WTC11 (cell line): ENCODE measurements around the gene PRKCZ. TPM values are rescaled to one million over a fixed set of nuclear protein-coding genes. Genes with fewer than 3 reads are reported as not detected.
A peak's percentile ranks its signal among the peaks of the same experiment; 100 is the strongest.

Source experiments
- ATAC-seq: fragments of 200-7000 bp; cut with Tn5 transposase; 2 replicates; pipeline ENCODE4 v1.10.0; 2021; ENCODE audit warnings: mild to moderate bottlenecking, moderate library complexity
- CTCF ChIA-PET: fragments of 300-600 bp; sonication (Branson Sonifier 250); formaldehyde crosslinking; loops from one replicate; lab custom pipeline; 2021; ENCODE audit warnings: antibody characterized with exemption; lab: Charles Lee
- POLR2A ChIA-PET: fragments of 350-600 bp; sonication (Branson Sonifier 250); formaldehyde crosslinking; loops from one replicate; lab custom pipeline; 2021; ENCODE audit warnings: antibody characterized with exemption; lab: Charles Lee
- DNase-seq: peaks from one replicate; pipeline ENCODE4 v3.0.0; 2021; ENCODE audit warnings: low spot score
- H3K27ac Mint-ChIP-seq: 2 replicates; pipeline ENCODE4 v1.8.0; 2021; ENCODE audit warnings: mixed read lengths
- H3K27me3 Mint-ChIP-seq: 2 replicates; pipeline ENCODE4 v1.8.0; 2021; ENCODE audit warnings: low read depth, mild to moderate bottlenecking, moderate library complexity, mixed read lengths
- H3K36me3 Mint-ChIP-seq: 2 replicates; pipeline ENCODE4 v1.8.0; 2021; ENCODE audit warnings: mixed read lengths
- H3K4me1 Mint-ChIP-seq: 2 replicates; pipeline ENCODE4 v1.8.0; 2022; ENCODE audit warnings: mixed read lengths
- H3K4me3 Mint-ChIP-seq: 2 replicates; pipeline ENCODE4 v1.8.0; 2021; ENCODE audit warnings: mild to moderate bottlenecking, moderate library complexity, mixed read lengths
- H3K9me3 Mint-ChIP-seq: 2 replicates; pipeline ENCODE4 v1.8.0; 2021; ENCODE audit warnings: mixed read lengths
- AR ChIP-seq: fragments of 250-450 bp; sonication (Bioruptor Pico); IDR thresholded peaks from 2 replicates; pipeline ENCODE4 v1.9.0; 2021; ENCODE audit warnings: mild to moderate bottlenecking
- ATF2 ChIP-seq: sonication (generic); formaldehyde crosslinking; IDR thresholded peaks from 2 replicates; pipeline ENCODE4 v1.8.1; 2022; ENCODE audit warnings: low read depth, missing genetic modification reagents, borderline replicate concordance
- ESRRA ChIP-seq: sonication (generic); formaldehyde crosslinking; IDR thresholded peaks from 2 replicates; pipeline ENCODE4 v1.8.1; 2022; ENCODE audit warnings: mild to moderate bottlenecking, missing genetic modification reagents, borderline replicate concordance
- FOXP1 ChIP-seq: sonication (generic); formaldehyde crosslinking; IDR thresholded peaks from 2 replicates; pipeline ENCODE4 v1.8.0; 2022; ENCODE audit warnings: missing genetic modification reagents, mild to moderate bottlenecking, moderate library complexity, borderline replicate concordance
- GABPB1 ChIP-seq: sonication (generic); formaldehyde crosslinking; IDR thresholded peaks from 2 replicates; pipeline ENCODE4 v1.8.1; 2023; ENCODE audit warnings: mild to moderate bottlenecking, missing genetic modification reagents
- GRHL2 ChIP-seq: fragments of 250-450 bp; sonication (Bioruptor Pico); IDR thresholded peaks from 2 replicates; pipeline ENCODE4 v1.8.0; 2022; ENCODE audit warnings: mild to moderate bottlenecking, moderate library complexity; ENCODE audit not compliant: insufficient replicate concordance, severe bottlenecking
- HMGXB4 ChIP-seq: sonication (generic); formaldehyde crosslinking; IDR thresholded peaks from 2 replicates; pipeline ENCODE4 v1.8.1; 2023; ENCODE audit warnings: mild to moderate bottlenecking, moderate library complexity, missing genetic modification reagents
- JUN ChIP-seq: sonication (generic); formaldehyde crosslinking; IDR thresholded peaks from 2 replicates; pipeline ENCODE4 v1.8.0; 2023; ENCODE audit warnings: mild to moderate bottlenecking, missing genetic modification reagents
- OVOL2 ChIP-seq: fragments of 250-450 bp; sonication (Bioruptor Pico); IDR thresholded peaks from 2 replicates; pipeline ENCODE4 v1.9.0; 2021; ENCODE audit warnings: mild to moderate bottlenecking, borderline replicate concordance
- PRDM15 ChIP-seq: sonication (generic); formaldehyde crosslinking; IDR thresholded peaks from 2 replicates; pipeline ENCODE4 v1.8.0; 2022; ENCODE audit warnings: missing genetic modification reagents
- SOX15 ChIP-seq: fragments of 250-450 bp; sonication (Bioruptor Pico); IDR thresholded peaks from 2 replicates; pipeline ENCODE4 v1.9.0; 2021; ENCODE audit warnings: mild to moderate bottlenecking
- ZBTB21 ChIP-seq: sonication (generic); formaldehyde crosslinking; IDR thresholded peaks from 2 replicates; pipeline ENCODE4 v1.8.1; 2023; ENCODE audit warnings: mild to moderate bottlenecking, missing genetic modification reagents, borderline replicate concordance
- ZNF138 ChIP-seq: sonication (generic); formaldehyde crosslinking; conservative IDR thresholded peaks from 2 replicates; pipeline ENCODE4 v1.8.1; 2022; ENCODE audit warnings: mild to moderate bottlenecking, moderate library complexity, missing genetic modification reagents
- ZNF317 ChIP-seq: sonication (generic); formaldehyde crosslinking; IDR thresholded peaks from 2 replicates; pipeline ENCODE4 v1.8.1; 2023; ENCODE audit warnings: low read depth, mild to moderate bottlenecking, moderate library complexity, missing genetic modification reagents, borderline replicate concordance
- ZNF425 ChIP-seq: fragments of 250-450 bp; sonication (Bioruptor Pico); conservative IDR thresholded peaks from 2 replicates; pipeline ENCODE4 v1.9.0; 2021; ENCODE audit warnings: mild to moderate bottlenecking
- total RNA-seq: library from RNA; stranded (reverse); gene quantifications from 3 replicates; pipeline ENCODE4 v1.2.3, GENCODE V29; 2021
- TF ChIP-seq, protein P1 (sequence below): sonication (generic); formaldehyde crosslinking; IDR thresholded peaks from 2 replicates; pipeline ENCODE4 v1.8.0; 2022; ENCODE audit warnings: mild to moderate bottlenecking, missing genetic modification reagents
- TF ChIP-seq, protein P2 (sequence below): sonication (generic); formaldehyde crosslinking; IDR thresholded peaks from 2 replicates; pipeline ENCODE4 v1.8.0; 2023; ENCODE audit warnings: mild to moderate bottlenecking, missing genetic modification reagents

PRKCZ gene
- total RNA-seq, 1 experiment from 2014 or later, result 52.5 TPM

GRCh38 chr1:2101531-2101930 is 51.3 kb downstream of the PRKCZ start:
- Mint-ChIP-seq H3K36me3 (peaks cover 14% of the 10 kb centered on the region), H3K27me3 (no peaks in the 10 kb centered on the region), H3K27ac (peak overlapping the region; percentile 0; the same call in 1 of the 2 replicates), H3K9me3 (peaks cover 9% of the 10 kb centered on the region), H3K4me3 (no peak overlapping the region), H3K4me1 (peaks cover 7% of the 10 kb centered on the region)
- ChIA-PET POLR2A (no interaction called here), CTCF (no interaction called here)
- no peak for ATAC-seq
- no peak for TF ChIP-seq GRHL2 (CRISPR knock-in tag)
- TF ChIP-seq, protein P1, sequence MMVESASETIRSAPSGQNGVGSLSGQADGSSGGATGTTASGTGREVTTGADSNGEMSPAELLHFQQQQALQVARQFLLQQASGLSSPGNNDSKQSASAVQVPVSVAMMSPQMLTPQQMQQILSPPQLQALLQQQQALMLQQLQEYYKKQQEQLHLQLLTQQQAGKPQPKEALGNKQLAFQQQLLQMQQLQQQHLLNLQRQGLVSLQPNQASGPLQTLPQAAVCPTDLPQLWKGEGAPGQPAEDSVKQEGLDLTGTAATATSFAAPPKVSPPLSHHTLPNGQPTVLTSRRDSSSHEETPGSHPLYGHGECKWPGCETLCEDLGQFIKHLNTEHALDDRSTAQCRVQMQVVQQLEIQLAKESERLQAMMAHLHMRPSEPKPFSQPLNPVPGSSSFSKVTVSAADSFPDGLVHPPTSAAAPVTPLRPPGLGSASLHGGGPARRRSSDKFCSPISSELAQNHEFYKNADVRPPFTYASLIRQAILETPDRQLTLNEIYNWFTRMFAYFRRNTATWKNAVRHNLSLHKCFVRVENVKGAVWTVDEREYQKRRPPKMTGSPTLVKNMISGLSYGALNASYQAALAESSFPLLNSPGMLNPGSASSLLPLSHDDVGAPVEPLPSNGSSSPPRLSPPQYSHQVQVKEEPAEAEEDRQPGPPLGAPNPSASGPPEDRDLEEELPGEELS, result no peak
- no peak for TF ChIP-seq ZBTB21
- no peak for TF ChIP-seq AR (CRISPR knock-in tag)
- no peak for TF ChIP-seq PRDM15 (CRISPR knock-in tag)
- TF ChIP-seq, protein P2, sequence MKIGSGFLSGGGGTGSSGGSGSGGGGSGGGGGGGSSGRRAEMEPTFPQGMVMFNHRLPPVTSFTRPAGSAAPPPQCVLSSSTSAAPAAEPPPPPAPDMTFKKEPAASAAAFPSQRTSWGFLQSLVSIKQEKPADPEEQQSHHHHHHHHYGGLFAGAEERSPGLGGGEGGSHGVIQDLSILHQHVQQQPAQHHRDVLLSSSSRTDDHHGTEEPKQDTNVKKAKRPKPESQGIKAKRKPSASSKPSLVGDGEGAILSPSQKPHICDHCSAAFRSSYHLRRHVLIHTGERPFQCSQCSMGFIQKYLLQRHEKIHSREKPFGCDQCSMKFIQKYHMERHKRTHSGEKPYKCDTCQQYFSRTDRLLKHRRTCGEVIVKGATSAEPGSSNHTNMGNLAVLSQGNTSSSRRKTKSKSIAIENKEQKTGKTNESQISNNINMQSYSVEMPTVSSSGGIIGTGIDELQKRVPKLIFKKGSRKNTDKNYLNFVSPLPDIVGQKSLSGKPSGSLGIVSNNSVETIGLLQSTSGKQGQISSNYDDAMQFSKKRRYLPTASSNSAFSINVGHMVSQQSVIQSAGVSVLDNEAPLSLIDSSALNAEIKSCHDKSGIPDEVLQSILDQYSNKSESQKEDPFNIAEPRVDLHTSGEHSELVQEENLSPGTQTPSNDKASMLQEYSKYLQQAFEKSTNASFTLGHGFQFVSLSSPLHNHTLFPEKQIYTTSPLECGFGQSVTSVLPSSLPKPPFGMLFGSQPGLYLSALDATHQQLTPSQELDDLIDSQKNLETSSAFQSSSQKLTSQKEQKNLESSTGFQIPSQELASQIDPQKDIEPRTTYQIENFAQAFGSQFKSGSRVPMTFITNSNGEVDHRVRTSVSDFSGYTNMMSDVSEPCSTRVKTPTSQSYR, result no peak
- no peak for TF ChIP-seq ZNF138 (CRISPR knock-in tag)
- no peak for TF ChIP-seq SOX15 (CRISPR knock-in tag)
- TF ChIP-seq ZNF317 (CRISPR knock-in tag), result no peak
- DNase-seq, result no peak

GRCh38 chr1:2101946-2102345 is 51.7 kb downstream of the PRKCZ start:
- Mint-ChIP-seq H3K4me3 (no peak overlapping the region), H3K36me3 (peaks cover 14% of the 10 kb centered on the region), H3K9me3 (peaks cover 9% of the 10 kb centered on the region), H3K4me1 (peaks cover 7% of the 10 kb centered on the region), H3K27me3 (no peaks in the 10 kb centered on the region), H3K27ac (no peak overlapping the region)
- ATAC-seq (no peak), DNase-seq (no peak)
- ChIA-PET CTCF (no interaction called here), POLR2A (no interaction called here)
- TF ChIP-seq ESRRA (CRISPR knock-in tag) (no peak), FOXP1 (no peak), GABPB1 (CRISPR knock-in tag) (no peak), JUN (CRISPR knock-in tag) (no peak), OVOL2 (CRISPR knock-in tag) (no peak), ZNF425 (CRISPR knock-in tag) (no peak), HMGXB4 (CRISPR knock-in tag) (no peak), ATF2 (CRISPR knock-in tag) (no peak)
